Neural cell (in vitro differentiated cells): ENCODE measurements around the gene CDC42BPB. TPM values are rescaled to one million over a fixed set of nuclear protein-coding genes. Genes with fewer than 3 reads are reported as not detected.

Experiments
- H2AFZ ChIP-seq: fragments of 200-600, 300-800 bp; sonication (generic), shearing (Covaris generic); 2 replicates; pipeline ENCODE4 v1.6.0; 2014; ENCODE audit warnings: low read depth, mild to moderate bottlenecking, antibody characterized with exemption, low read length, moderate library complexity
- H3F3A ChIP-seq: fragments of 200-600 bp; shearing (Covaris generic); 2 replicates; pipeline ENCODE4 v1.6.1; 2016; ENCODE audit warnings: mild to moderate bottlenecking, moderate library complexity, mixed read lengths, antibody characterized with exemption, low read length; ENCODE audit not compliant: insufficient read depth, poor library complexity, severe bottlenecking
- H3K27ac ChIP-seq: fragments of 200-600, 300-800 bp; sonication (generic), shearing (Covaris generic); 2 replicates; pipeline ENCODE4 v1.5.1; 2014; ENCODE audit warnings: mild to moderate bottlenecking, low read length, moderate library complexity
- H3K27me3 ChIP-seq: fragments of 300-800, 200-600 bp; sonication (generic), shearing (Covaris generic); 2 replicates; pipeline ENCODE4 v1.6.0; 2014; ENCODE audit warnings: mild to moderate bottlenecking, low read depth, low read length, moderate library complexity; ENCODE audit not compliant: insufficient read depth
- H3K36me3 ChIP-seq: fragments of 300-800, 200-600 bp; sonication (generic), shearing (Covaris generic); 2 replicates; pipeline ENCODE4 v1.5.1; 2014; ENCODE audit warnings: mild to moderate bottlenecking, antibody characterized with exemption, low read length, moderate library complexity; ENCODE audit not compliant: insufficient read depth
- H3K4me2 ChIP-seq: fragments of 300-800, 200-600 bp; sonication (generic), shearing (Covaris generic); 2 replicates; pipeline ENCODE4 v1.6.0; 2014; ENCODE audit warnings: mild to moderate bottlenecking, low read length
- H3K4me3 ChIP-seq: fragments of 300-800, 200-600 bp; sonication (generic), shearing (Covaris generic); 2 replicates; pipeline ENCODE4 v1.5.1; 2014; ENCODE audit warnings: mild to moderate bottlenecking, low read length, moderate library complexity
- H3K79me2 ChIP-seq: fragments of 200-600 bp; shearing (Covaris generic); replicated peaks from 2 replicates; pipeline ENCODE4 v1.6.0; 2014; ENCODE audit warnings: mild to moderate bottlenecking, low read length, moderate library complexity; ENCODE audit not compliant: insufficient read depth
- H3K9ac ChIP-seq: fragments of 300-800, 200-600 bp; sonication (generic), shearing (Covaris generic); 2 replicates; pipeline ENCODE4 v1.6.1; 2016; ENCODE audit warnings: mild to moderate bottlenecking, low read length, mixed read lengths
- H3K9me2 ChIP-seq: fragments of 200-600 bp; shearing (Covaris generic); 2 replicates; pipeline ENCODE4 v1.6.1; 2016; ENCODE audit warnings: mild to moderate bottlenecking, low read length, mixed read lengths; ENCODE audit not compliant: insufficient read depth
- H3K9me3 ChIP-seq: fragments of 200-600, 300-800 bp; sonication (generic), shearing (Covaris generic); 2 replicates; pipeline ENCODE4 v1.6.1; 2016; ENCODE audit warnings: mild to moderate bottlenecking, mixed run types, low read length, moderate library complexity, mixed read lengths
- H4K20me1 ChIP-seq: fragments of 200-600 bp; shearing (Covaris generic); 2 replicates; pipeline ENCODE4 v1.6.1; 2016; ENCODE audit warnings: mild to moderate bottlenecking, mixed run types; ENCODE audit not compliant: insufficient read depth
- EP300 ChIP-seq: fragments of 450-650 bp; conservative IDR thresholded peaks from 2 replicates; pipeline ENCODE4 v1.6.1; 2014; ENCODE audit warnings: antibody characterized with exemption, mild to moderate bottlenecking, moderate library complexity; ENCODE audit not compliant: poor library complexity, severe bottlenecking
- EZH2 ChIP-seq: fragments of 200-600, 300-800 bp; shearing (Covaris generic), sonication (generic); IDR thresholded peaks from 2 replicates; pipeline ENCODE4 v1.6.1; 2014; ENCODE audit warnings: antibody characterized with exemption, low read length, borderline replicate concordance, mild to moderate bottlenecking; ENCODE audit not compliant: insufficient read depth, poor library complexity, severe bottlenecking
- RAD21 ChIP-seq: fragments of 450-650 bp; conservative IDR thresholded peaks from 2 replicates; pipeline ENCODE4 v1.6.1; 2014; ENCODE audit warnings: antibody characterized with exemption, mild to moderate bottlenecking, moderate library complexity
- SMC3 ChIP-seq: fragments of 450-650 bp; conservative IDR thresholded peaks from 2 replicates; pipeline ENCODE4 v1.6.1; 2014; ENCODE audit warnings: antibody characterized with exemption, mild to moderate bottlenecking, moderate library complexity; ENCODE audit not compliant: poor library complexity
- polyA plus RNA-seq: library from polyadenylated mRNA; depleted of rRNA; stranded (reverse); fragments of >200 nt; gene quantifications from 2 replicates; pipeline ENCODE4 v1.2.3, GENCODE V29; 2014
- TF ChIP-seq, protein P1 (sequence below): IDR thresholded peaks from 2 replicates; pipeline ENCODE4 v1.6.1; 2012; ENCODE audit warnings: borderline replicate concordance

The CDC42BPB gene
- polyA plus RNA-seq, 1 donor from 2014 or later, result 43.8 TPM

DNA sequence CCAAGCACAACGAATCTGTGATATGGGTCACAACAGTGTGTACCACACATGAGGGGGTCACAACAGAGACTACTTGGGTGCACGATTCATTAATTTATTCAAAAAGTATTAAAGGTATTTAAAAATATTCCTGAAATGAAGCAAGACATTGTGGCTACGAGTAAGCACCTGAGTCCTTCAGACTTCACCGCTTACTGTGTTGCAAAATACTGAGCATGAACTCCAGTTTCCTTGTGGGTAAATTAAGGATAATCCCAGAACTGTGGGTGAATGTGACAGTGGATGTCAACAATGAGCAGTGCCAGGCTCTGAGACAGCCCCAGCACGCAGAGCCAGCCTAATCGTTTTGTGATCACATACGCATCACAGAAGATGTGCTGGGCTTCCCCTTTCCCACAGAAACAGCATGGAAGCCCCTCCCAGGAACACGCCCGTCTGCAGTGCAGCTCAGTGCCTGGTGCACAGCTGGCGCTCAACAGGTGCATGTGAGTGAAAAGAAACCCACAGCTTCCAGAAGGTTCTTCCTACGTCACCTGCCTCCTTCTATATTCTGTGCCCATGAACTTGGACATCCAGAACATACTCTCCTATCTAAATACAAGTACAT is 29.1 kb downstream of the CDC42BPB start:
- H3K9me3 ChIP-seq, result no peaks in the 10 kb centered on the region
- no peak overlapping the region for H3K4me2 ChIP-seq
- no peaks in the 10 kb centered on the region for H3F3A ChIP-seq
- H3K9me2 ChIP-seq, result no peaks in the 10 kb centered on the region
- H2AFZ ChIP-seq, result no peak overlapping the region
- H3K4me3 ChIP-seq, result no peak overlapping the region
- H3K36me3 ChIP-seq, result no peaks in the 10 kb centered on the region
- H4K20me1 ChIP-seq, result no peaks in the 10 kb centered on the region
- H3K27me3 ChIP-seq, result no peaks in the 10 kb centered on the region
- no peak overlapping the region for H3K27ac ChIP-seq
- H3K79me2 ChIP-seq, result peaks cover 16% of the 10 kb centered on the region
- TF ChIP-seq, protein P1, sequence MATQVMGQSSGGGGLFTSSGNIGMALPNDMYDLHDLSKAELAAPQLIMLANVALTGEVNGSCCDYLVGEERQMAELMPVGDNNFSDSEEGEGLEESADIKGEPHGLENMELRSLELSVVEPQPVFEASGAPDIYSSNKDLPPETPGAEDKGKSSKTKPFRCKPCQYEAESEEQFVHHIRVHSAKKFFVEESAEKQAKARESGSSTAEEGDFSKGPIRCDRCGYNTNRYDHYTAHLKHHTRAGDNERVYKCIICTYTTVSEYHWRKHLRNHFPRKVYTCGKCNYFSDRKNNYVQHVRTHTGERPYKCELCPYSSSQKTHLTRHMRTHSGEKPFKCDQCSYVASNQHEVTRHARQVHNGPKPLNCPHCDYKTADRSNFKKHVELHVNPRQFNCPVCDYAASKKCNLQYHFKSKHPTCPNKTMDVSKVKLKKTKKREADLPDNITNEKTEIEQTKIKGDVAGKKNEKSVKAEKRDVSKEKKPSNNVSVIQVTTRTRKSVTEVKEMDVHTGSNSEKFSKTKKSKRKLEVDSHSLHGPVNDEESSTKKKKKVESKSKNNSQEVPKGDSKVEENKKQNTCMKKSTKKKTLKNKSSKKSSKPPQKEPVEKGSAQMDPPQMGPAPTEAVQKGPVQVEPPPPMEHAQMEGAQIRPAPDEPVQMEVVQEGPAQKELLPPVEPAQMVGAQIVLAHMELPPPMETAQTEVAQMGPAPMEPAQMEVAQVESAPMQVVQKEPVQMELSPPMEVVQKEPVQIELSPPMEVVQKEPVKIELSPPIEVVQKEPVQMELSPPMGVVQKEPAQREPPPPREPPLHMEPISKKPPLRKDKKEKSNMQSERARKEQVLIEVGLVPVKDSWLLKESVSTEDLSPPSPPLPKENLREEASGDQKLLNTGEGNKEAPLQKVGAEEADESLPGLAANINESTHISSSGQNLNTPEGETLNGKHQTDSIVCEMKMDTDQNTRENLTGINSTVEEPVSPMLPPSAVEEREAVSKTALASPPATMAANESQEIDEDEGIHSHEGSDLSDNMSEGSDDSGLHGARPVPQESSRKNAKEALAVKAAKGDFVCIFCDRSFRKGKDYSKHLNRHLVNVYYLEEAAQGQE, result no peak
- no peak for TF ChIP-seq EZH2
- TF ChIP-seq SMC3, result no peak
- TF ChIP-seq EP300, result no peak
- H3K9ac ChIP-seq, result no peak overlapping the region

- Histone ChIP-seq H3K27me3 (no peaks in the 10 kb centered on the region), H3K36me3 (no peaks in the 10 kb centered on the region), H3K27ac (no peak overlapping the region), H3K79me2 (peaks cover 13% of the 10 kb centered on the region), H3K9ac (no peak overlapping the region), H4K20me1 (no peaks in the 10 kb centered on the region), H3F3A (no peaks in the 10 kb centered on the region), H3K4me3 (no peak overlapping the region), H3K9me3 (no peaks in the 10 kb centered on the region), H3K9me2 (no peaks in the 10 kb centered on the region), H2AFZ (no peak overlapping the region), H3K4me2 (no peak overlapping the region)
- TF ChIP-seq EZH2, result no peak
- TF ChIP-seq, protein P1, result no peak
- TF ChIP-seq RAD21, result no peak
- no peak for TF ChIP-seq EP300
- no peak for TF ChIP-seq SMC3
Observed at GRCh38 chr14:103027451-103027850, 29.9 kb downstream of the CDC42BPB start.
